HG03460 (cell line): Measurements from ENCODE around the gene EPHA2.
"Not testable (repeated sequence)": the region's sequence is repeated elsewhere in the genome, so short reads cannot be mapped to it uniquely, and the experiment has no call there.

Experiments used
- ATAC-seq: cut with Tn5 transposase; IDR thresholded peaks from one replicate; pipeline ENCODE4 v1.9.1; 2021; ENCODE audit not compliant: unreplicated experiment

Gene EPHA2

GRCh38 chr1:16122350-16122881 lies 33.5 kb downstream of the EPHA2 start:
- ATAC-seq, result no peak

GRCh38 chr1:16120940-16121410 lies 34.9 kb downstream of the EPHA2 start:
- no peak for ATAC-seq

GRCh38 chr1:16120407-16120806 lies 35.5 kb downstream of the EPHA2 start:
- ATAC-seq, result no peak

GRCh38 chr1:16119926-16120325 lies 35.9 kb downstream of the EPHA2 start:
- ATAC-seq, result no peak

- no peak for ATAC-seq
Measured at GRCh38 chr1:16119504-16119903, 36.4 kb downstream of the EPHA2 start.

- no peak for ATAC-seq
Measured at GRCh38 chr1:16118706-16119105, 37.2 kb downstream of the EPHA2 start.

GRCh38 chr1:16117936-16118335 lies 37.9 kb downstream of the EPHA2 start:
- ATAC-seq, result no peak

- ATAC-seq, result no peak
Measured at GRCh38 chr1:16117369-16117768, 38.5 kb downstream of the EPHA2 start.

GRCh38 chr1:16116625-16117024 lies 39.2 kb downstream of the EPHA2 start:
- ATAC-seq, result no peak

GRCh38 chr1:16116002-16116401 lies 39.9 kb downstream of the EPHA2 start:
- no peak for ATAC-seq

- no peak for ATAC-seq
Measured at GRCh38 chr1:16115468-16115983, 40.3 kb downstream of the EPHA2 start.

GRCh38 chr1:16114527-16115467 lies 41.1 kb downstream of the EPHA2 start:
- ATAC-seq, result no peak

GRCh38 chr1:16112596-16113555 lies 43.0 kb downstream of the EPHA2 start:
- no peak for ATAC-seq

GRCh38 chr1:16111771-16112595 lies 43.9 kb downstream of the EPHA2 start:
- no peak for ATAC-seq

- ATAC-seq, result no peak
Measured at GRCh38 chr1:16110884-16111283, 45.0 kb downstream of the EPHA2 start.

GRCh38 chr1:16110456-16110855 lies 45.4 kb downstream of the EPHA2 start:
- no peak for ATAC-seq

GRCh38 chr1:16109571-16109970 lies 46.3 kb downstream of the EPHA2 start:
- no peak for ATAC-seq

GRCh38 chr1:16107039-16107438 lies 48.8 kb downstream of the EPHA2 start:
- not testable (repeated sequence) for ATAC-seq

- ATAC-seq, result no peak
Measured at GRCh38 chr1:16101623-16102022, 54.2 kb downstream of the EPHA2 start.

- ATAC-seq, result no peak
Measured at GRCh38 chr1:16099412-16099811, 56.5 kb downstream of the EPHA2 start.
